ENCODE data around the gene SPATA3. TPM values are rescaled to one million over a fixed set of nuclear protein-coding genes. Genes with fewer than 3 reads are reported as not detected.

Gene SPATA3
- total and polyA plus RNA-seq, 2 of the 13 experiments (the other 11 are each of a cell fraction or from before 2014, with no cell fraction given) = not detected

- no peak; the same call in 1 of the 2 replicates for TF ChIP-seq ZNF101 (CRISPR knock-in tag; IDR thresholded peaks at IDR 0.05; ENCODE audit: borderline replicate concordance, low read depth)
- TF ChIP-seq DNMT3B (CRISPR knock-in tag; conservative IDR thresholded peaks at IDR 0.05) = no peak
- 0 out of 2 replicates have a peak, but pooled peaks have one; percentile 7 for TF ChIP-seq SIX1 (CRISPR knock-in tag; IDR thresholded peaks at IDR 0.05; ENCODE audit: borderline replicate concordance)
- TF ChIP-seq ZBTB46 (CRISPR knock-in tag; IDR thresholded peaks at IDR 0.05; ENCODE audit: borderline replicate concordance) = no peak
- no peak for TF ChIP-seq SNRNP70 (IDR thresholded peaks at IDR 0.05; ENCODE audit: low read depth, low read length)
- TF ChIP-seq NCOR1 (IDR thresholded peaks at IDR 0.05; ENCODE audit: borderline replicate concordance, low read length) = no peak
- peak; percentile 85; the same call in 1 of the 2 replicates for TF ChIP-seq ZNF432 (CRISPR knock-in tag; IDR thresholded peaks at IDR 0.05; ENCODE audit: borderline replicate concordance)
- no peak for TF ChIP-seq IKZF4 (CRISPR knock-in tag; IDR thresholded peaks at IDR 0.05; ENCODE audit: borderline replicate concordance, low read depth, not compliant biosample characterization)
- peak; percentile 98 for TF ChIP-seq ZNF335 (CRISPR knock-in tag; IDR thresholded peaks at IDR 0.05)
- TF ChIP-seq ZNF703 (CRISPR knock-in tag; IDR thresholded peaks at IDR 0.05; ENCODE audit: borderline replicate concordance) = no peak
- peak; percentile 7 for TF ChIP-seq FOXK1 (CRISPR knock-in tag; IDR thresholded peaks at IDR 0.05; ENCODE audit: borderline replicate concordance, low read depth)
- TF ChIP-seq ZNF572 (CRISPR knock-in tag; IDR thresholded peaks at IDR 0.05) = no peak
- TF ChIP-seq ZSCAN5A (CRISPR knock-in tag; IDR thresholded peaks at IDR 0.05; ENCODE audit: borderline replicate concordance) = no peak
- TF ChIP-seq ZNF816 (CRISPR knock-in tag; IDR thresholded peaks at IDR 0.05; ENCODE audit: borderline replicate concordance) = no peak
- peak; percentile 93 for TF ChIP-seq ZNF510 (CRISPR knock-in tag; IDR thresholded peaks at IDR 0.05; ENCODE audit: low read depth)
- no peak for TF ChIP-seq ZBTB14 (CRISPR knock-in tag; IDR thresholded peaks at IDR 0.05)
- peak; percentile 84 for TF ChIP-seq ZIK1 (CRISPR knock-in tag; IDR thresholded peaks at IDR 0.05; ENCODE audit: borderline replicate concordance, low read depth)
- TF ChIP-seq MYC (CRISPR knock-in tag; IDR thresholded peaks at IDR 0.05; ENCODE audit: borderline replicate concordance) = peak; percentile 70
- TF ChIP-seq SIN3A (IDR thresholded peaks at IDR 0.05; ENCODE audit: borderline replicate concordance, low read depth, low read length) = 0 out of 2 replicates have a peak, but pooled peaks have one; percentile 30
- no peak for TF ChIP-seq SP1 (IDR thresholded peaks at IDR 0.05)
- TF ChIP-seq SP1 (CRISPR knock-in tag; IDR thresholded peaks at IDR 0.05) = peak; percentile 76
- TF ChIP-seq HES4 (CRISPR knock-in tag; IDR thresholded peaks at IDR 0.05; ENCODE audit: borderline replicate concordance) = no peak; the same call in 1 of the 2 replicates
- TF ChIP-seq SOX6 (IDR thresholded peaks at IDR 0.05) = no peak
- TF ChIP-seq SOX6 (CRISPR knock-in tag; IDR thresholded peaks at IDR 0.05) = peak; percentile 47; the same call in 1 of the 2 replicates
- TF ChIP-seq ZNF232 (CRISPR knock-in tag; IDR thresholded peaks at IDR 0.05; ENCODE audit: borderline replicate concordance) = peak; percentile 58; the same call in 1 of the 2 replicates
- TF ChIP-seq MAFG (CRISPR knock-in tag; IDR thresholded peaks at IDR 0.05) = no peak
Measured at GRCh38 chr2:231052494-231053451, 56.9 kb downstream of the SPATA3 start (continued).
